Daoy (cell line): Measurements from ENCODE around the gene PHEX. TPM values are rescaled to one million over a fixed set of nuclear protein-coding genes. Genes with fewer than 3 reads are reported as not detected.

Experiments used
- DNase-seq: peaks from one replicate; pipeline ENCODE4 v3.0.0-alpha.2; 2015; ENCODE audit warnings: low read depth
- total RNA-seq: library from RNA; depleted of rRNA; stranded (reverse); fragments of >200 nt; shearing (Covaris generic); gene quantifications from 2 replicates; pipeline ENCODE4 v1.2.3, GENCODE V29; 2014

Gene PHEX
- total RNA-seq, 1 experiment from 2014 or later = 1.1 TPM

DNA sequence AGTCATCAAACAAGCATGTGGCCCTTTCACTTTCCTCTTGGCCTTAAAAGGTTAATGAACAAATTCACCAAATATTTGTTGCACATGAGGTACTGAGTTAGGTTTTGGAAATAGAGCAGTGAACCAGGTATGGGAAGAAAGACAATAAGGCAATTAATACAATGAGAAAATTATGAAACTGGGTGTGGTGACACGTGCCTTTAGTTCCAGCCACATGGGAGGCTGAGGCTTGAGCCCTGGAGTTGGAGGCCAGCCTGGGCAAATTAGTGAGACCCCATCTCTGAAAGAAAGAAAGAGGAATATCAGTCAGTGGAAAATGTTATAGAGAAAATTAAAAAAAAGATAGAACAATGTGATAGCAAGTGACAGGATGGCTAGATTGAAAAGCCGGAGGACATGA is 8.1 kb downstream of the PHEX start:
- no peak for DNase-seq

DNA sequence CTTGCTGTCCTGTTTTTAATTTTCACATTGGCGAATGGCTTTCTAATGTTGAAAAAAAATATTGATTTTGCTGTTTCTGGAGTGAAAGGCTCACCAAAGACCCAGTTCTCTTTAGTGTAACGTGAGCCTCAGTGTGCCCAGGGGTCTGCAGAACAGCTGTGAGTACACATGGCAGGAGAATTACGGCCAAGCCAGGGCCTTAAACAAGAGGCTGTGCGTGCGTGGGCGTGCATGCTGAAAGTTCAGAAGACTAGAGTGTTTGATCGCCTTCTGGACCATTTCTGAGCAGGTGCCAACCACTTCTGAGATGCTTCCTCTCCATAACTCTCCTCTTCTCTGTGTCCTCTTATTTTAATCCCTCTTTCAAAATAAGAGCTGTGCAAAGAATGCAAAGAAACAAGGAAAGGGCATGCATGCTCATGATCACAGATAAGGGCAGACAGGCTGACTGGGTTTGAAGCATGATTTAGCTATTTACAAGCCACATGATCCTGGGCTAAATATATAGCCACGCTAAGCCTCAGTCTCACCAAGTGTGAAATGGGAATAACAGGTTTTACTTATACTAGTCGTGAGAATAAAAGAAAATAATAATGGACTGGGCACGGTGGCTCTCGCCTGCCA is 9.9 kb downstream of the PHEX start:
- no peak for DNase-seq

DNA sequence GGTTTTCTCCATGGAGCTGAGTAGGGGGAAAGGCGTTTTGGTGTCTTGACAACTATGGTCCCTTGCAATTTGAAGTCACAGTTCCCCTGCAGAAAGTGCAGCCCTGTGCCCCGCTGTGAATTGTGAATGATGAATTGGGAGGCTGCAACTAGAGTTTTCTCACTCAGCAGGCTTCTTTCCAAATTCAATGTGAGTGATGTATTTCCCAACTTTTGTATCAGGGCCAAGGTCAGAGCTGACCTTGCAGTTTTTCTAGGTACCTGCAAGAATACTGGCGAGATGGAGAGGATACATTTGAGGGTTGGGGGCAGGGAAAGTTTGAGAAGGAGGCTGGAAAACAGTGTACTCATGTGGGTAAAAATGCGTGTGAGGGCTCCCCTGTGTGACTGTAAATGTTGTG is 11.7 kb downstream of the PHEX start:
- DNase-seq = no peak

DNA sequence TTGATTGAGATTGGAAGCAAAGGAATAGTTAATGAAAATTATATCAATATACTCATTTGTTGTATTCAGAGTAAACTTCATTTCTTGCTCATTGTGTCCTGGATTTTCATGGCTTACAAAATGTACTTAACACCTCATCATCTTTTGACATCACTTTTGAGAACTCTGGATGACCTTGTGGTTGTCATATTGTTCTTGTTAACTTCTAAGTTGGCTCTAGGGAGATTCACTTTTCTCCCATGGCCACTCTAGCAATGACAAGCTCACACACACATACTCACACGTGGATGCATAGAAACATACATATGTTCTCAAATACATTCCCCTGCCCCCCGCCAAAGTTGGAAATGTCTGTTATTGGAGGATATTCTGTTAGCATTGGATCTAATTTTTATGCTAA is 15.3 kb downstream of the PHEX start:
- no peak for DNase-seq

DNA sequence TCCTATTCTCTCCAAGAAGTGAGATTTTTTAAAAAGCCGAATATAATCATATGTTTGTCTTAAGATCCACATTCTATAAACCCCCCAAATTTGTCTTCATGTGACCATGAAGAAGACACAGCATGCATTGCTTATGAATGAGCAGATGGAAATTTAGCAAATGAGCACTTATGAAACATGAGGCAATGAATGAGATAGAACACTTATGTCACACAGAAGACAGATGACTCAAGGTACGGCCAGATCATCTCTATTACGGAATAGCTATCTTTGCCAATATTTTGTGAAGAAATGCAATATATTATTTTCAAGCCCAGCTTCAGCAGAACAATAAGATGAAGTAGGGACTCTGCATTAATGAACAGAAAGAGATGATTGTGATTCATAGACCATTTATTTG is 21.4 kb downstream of the PHEX start:
- DNase-seq = no peak

DNA sequence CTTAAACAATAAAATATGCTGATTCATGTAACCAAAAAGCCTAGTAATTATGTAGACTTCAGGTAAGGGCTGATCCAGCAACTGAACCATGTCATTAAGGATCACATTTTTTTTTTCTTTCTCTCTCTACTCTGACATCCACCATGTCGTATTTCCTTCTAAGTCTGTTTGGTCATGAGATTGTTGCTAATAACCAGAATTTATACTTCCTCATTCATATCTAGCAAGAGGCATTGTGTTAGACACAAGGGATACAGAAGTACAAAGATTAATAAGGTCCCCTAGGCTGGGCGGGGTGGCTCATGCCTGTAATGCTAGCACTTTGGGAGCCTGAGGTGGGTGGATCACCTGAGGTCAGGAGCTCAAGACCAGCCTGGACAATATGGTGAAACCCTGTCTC is 24.1 kb downstream of the PHEX start:
- no peak for DNase-seq

DNA sequence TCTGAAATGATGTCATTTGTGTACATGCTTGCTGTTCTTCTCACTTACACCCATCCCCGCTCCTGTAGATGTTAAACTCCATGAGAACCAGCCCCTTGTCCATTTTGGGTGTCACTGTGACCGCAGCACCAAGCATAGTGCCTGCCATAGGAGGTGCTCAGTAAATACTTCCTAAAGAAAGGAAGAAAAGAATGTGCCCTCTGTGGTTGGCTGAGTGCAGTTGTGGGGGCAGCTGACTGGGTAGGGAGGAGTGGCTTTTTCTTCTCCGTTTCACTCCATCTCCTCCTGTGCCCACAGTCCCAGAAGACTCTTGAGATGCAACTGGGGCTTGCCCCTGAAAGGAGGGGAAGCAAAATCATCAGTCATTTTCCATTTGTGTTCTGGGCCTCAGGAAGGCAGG is 25.5 kb downstream of the PHEX start:
- DNase-seq = no peak

DNA sequence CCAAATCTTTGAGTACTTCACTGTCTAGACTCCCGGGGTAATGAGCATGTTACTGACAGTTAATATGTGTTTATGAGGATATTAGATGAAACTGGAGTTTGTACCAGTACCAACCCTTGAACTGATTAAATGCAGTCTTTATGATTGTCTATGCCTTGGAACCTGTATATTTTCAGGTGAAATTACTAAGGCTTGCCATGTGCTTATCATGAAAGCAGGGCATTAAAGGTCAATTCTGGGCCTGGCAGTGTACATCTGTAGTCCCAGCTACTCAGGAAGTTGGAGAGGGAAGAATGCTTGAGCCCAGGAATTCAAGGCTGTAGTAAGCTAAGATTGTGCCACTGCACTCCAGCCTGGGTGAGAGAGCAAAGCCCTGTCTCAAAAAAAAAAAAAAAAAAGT is 27.6 kb downstream of the PHEX start:
- DNase-seq = no peak

DNA sequence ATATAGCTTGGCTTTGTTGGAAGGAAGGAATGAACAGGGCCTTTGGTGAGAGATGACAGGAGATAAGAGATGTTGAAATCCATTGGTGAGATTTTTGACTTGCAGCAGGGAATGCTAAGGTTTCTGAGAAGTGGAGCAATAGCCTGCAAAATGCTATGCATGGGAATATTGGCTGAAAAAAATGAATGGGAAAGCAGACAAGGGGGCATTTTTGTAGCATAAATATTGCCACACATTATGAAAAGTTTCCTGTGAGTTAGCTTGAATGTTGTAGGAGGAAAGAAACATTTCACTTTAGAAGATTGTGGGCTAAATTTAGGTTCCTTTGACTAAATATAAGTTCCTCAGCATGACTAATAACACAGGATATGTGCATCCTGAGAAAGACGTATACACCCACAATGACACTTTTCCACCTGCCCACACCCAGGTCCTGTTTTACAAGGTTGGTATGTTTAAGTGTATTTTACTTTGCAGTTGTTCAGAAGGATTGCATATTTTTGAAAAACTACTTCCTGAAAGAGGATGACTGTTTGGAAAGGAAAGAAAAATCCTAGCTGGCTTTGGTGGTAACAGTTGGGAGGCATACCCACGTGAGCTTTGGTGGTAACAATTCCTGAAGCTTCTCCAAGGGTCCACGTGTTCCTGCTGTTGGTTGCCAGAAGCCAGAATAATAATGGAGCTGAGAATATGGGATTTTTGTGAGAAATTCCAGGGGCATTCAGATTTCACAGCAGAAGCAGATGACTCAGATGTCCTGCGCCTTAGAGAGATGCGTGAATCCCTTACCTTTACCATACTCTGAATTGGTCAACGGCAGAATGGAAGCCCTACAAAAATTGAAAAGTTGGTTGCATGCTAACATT is 28.5 kb downstream of the PHEX start:
- DNase-seq = no peak

DNA sequence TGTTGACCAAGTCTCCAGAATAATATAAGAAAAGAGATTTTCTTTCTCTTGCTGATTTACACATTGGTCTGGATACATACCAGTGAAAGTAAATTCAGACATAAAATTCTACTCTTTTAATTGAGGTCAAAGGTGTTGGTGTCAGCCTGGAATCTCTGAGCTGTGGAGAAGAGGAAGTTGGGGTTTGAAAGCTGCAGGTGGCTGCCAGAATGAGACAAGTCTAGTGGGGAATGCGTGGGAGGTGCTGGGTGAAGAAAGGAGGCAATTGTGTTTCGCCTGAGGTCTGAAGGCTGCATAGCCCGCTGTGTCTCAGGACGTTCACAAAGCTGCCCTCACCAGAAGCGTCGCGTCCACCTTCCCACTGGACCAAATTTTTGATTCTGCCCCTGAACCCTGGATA is 31.2 kb downstream of the PHEX start:
- DNase-seq = peak; percentile 11

DNA sequence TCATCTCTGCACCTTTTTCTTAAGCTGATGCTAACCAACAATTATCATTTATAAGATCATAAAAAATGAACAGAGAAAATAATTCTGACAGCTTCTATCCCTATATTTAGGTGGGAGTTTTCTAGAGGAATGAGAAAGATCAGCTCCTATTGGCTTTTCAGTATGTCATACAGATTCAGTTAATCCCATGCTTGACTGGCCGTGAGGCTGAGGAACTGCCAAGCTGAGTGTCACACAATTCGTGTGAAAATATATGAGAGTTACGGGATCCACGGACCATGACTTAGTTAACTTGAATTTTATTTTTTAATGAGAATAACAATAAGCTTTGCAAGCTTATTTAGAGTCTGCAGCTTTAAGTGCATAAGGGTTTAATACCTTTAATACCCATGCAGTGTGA is 37.5 kb downstream of the PHEX start:
- DNase-seq = no peak

DNA sequence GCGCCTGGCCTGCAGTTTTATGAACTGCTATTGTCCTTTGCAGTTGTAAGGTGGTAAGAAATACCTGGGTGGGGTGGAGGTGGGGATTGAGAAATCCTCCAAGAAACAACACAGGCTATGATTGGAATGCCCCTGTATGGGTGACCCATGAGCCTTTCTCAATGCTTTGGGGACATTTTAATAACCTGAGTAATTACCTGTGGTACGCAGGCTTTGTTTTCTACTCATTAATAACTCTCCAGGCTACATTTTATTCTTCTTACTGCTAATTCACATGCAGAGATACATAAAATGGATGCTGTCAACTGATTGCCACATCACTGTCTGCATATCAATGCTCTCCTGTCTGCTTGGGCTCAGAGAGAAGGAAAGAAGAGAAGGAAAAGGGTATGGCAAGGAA is 41.8 kb downstream of the PHEX start:
- DNase-seq = no peak

DNA sequence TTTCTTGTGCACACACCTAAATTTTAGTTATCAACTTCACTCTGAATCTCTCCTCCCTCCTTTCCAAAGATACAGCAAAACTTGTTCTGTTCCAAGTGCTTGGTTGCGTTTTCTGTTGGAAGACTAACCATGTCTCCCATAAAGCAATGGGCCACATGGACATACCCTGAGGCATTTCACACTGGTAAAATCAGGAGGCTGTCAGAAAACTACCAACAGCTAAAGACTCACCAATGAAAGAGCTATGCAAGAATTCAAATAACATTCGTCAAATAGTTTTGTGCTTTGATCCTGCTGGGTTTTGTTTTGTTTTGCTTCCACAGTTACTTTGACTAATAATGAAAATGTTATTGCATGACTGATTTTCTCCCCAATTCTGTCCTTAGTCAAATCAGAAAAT is 46.0 kb downstream of the PHEX start:
- DNase-seq = no peak

DNA sequence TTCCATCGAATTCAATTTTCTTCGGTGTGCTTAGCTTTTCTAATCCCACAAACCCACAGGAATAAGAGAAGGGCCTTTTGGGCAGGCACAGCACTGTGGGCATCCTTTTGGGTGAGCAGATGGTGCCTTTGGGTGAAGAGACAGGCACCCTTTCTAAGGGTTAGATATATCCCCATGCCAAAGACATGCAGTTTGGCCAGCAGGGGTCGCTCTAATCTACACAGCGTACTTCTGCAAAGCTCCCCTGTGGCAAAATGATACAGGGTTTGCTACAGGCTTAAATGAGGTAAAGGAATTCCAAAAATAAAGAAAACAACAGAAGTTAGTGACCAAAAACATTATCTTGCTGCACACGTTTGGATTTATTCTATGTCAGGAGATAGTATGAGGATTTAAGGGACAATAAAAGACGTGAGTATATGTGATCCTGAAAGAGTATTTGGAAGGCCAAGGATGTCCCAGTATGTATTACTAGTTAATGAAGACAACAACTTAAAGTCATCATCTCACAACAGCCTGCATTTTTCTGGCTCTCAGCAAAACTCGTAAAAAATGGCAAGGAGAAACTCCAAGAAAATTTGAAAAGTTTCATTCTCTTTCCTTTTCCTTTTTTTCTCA is 49.5 kb downstream of the PHEX start:
- peak; percentile 39 for DNase-seq

DNA sequence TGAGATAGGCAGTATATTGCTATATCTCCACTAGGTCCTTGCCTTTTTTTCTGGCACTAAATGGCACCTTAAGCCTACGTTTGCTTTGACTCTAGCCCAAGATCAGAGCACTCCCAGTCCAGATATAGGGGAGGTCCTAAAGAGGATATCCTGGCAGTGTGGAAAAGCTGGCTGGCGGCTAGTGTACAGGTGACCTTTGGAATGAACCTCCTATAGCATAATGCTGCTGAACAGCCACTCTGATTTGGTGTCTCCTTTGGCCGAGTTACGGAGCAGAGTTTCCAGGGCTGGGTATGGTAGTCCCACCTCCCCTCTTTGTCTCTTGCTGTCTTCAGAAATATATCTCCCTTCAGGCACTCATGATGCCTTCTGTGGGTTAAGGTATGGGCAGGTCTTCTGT is 53.9 kb downstream of the PHEX start:
- no peak for DNase-seq

DNA sequence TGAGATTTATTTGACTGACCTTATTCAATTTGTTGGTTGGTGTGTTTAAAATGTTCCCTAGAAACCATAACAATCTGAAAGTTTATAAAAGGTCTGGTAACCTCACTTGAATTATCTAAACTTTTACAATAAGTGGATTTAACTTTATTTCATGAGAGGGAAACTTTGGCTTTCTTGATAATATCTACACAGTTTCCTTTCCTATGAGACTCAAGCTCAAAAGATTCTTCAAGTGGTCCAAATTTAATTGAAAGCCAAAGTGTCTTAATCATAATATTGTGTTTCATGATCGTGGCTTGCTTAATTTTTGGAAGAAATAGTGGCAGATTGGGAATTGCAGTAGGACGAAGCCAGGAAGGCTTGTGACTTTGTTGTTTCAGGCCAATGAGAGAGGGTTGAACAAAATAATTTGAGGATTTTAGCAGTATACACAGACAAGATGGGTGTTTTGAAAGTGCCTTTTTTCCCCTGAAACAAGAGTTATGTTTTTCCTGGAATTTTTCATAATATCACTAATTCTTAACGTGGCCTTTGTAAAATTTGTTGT is 55.0 kb downstream of the PHEX start:
- DNase-seq = no peak

DNA sequence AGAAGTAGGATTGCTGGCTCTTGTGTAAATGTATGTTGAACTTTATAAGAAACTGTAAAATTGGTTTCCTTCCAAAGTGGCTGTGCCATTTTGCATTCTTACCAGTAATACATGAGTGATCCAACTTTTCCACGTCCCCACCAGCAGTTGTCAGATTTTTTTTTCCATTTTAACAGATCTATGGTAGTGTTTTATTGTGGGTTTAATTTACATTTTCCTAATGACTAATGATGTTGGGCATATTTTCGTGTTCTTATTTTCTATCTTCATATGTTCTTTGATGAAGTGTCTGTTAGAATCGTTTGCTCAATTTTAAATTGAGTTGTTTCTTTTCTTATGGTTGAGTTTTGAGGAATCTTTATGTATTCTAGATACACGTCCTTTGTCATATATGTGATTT is 56.2 kb downstream of the PHEX start:
- DNase-seq = no peak

DNA sequence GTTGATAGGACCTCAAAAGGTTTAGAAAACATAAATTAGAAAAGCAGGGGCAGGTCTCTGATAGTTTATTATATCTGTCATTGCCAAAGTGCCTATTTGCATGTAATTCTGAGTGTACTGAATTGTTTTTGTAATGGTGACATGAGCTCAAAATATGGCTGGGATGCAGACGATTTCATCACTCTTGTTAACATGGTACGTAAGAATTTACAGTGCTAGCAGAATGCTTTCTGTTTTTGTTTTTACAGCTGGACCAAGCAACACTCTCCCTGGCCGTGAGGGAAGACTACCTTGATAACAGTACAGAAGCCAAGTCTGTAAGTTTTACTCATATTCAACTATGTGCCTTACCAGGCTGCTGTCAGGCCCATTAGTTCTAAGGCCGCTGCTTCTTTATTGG is 58.1 kb downstream of the PHEX start:
- no peak for DNase-seq

DNA sequence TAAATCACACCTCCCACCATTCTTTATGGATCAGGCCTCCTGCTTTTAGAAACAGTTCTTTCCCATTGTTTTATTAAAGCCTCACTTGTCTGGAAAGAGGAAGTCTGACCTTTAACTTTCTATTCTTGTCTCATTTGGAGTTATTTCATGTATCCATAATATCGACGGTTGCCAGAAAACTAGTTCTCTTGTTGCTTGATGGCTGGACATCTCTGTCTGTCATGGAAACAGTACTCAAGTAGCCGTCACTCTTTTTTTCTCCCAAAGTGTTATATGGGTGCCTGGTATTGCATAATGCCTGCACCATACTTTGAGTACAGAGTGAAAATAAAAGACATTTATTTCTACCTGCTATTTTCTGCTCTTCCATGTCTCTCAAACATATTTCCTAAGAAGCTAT is 61.4 kb downstream of the PHEX start:
- no peak for DNase-seq

DNA sequence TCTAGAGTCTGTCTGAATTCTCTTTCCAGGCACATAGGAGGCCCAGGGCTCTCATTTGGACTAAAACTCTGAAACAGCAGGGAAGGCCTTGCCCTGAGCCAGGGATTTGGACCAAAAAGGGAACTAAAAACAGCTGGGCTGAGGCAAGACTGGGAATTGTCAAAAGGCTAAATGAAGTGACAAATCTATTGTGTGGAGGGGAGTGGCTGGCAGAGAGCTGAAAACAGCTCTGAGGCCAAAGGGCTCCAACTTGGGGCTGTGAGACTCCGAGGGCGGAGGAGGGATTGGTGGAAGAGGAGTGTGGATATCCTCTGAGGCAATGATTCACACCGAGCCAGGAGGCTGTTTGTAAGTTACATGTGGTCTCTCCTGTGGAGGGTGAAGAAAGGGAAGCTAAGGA is 63.2 kb downstream of the PHEX start:
- peak; percentile 28 for DNase-seq

DNA sequence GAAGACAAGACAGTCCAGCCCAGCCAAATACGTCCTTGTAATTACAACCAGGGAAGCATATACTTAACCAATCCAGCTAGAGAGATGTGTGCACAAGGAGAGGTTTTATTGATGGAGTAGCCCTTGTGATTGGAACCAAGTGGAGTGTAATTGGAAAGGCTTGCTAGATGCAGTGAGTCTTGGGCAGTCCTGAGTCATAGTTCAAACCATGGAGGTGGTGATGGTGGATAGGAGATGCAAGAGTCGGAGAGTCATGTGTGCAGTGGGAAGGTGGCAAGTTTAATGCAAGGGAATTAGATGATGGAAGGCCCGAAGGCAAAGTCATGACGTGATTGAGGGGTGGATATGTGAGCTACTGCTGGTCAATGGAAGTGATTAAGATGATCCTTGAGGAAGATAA is 63.7 kb downstream of the PHEX start:
- DNase-seq = no peak

DNA sequence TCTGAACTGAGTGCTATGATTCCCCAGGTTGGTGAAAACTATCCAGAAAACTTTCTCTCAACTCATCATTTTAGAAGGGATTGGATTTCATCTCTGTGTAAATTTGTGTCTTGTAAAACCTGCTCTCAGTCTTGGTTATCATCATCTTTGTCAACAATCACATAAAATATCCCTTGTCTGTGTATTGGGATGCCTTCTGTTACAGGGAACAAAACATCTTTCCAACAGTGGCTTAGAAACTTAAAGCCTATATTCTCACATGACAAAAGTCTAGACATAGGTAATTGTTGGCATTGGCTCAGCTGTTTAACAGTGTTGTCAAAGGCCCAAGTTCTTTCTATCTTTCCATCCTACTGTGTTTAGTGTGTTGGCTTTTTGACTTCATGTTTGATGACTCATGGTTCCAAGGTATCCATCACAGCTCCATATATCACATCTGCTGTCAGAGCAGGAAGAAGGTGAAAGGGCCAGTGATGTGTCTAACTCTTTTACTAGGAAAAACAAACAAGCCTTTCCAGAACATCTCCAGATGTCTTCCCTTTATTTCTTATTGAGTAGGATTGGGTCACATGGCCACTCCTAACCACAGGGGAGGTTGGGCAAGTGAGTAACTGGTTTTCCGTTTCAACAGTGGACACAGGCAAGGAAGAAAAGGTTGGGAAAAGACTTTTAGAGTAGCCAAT is 65.0 kb downstream of the PHEX start:
- DNase-seq = peak; percentile 61
